ENCODE measurements around the gene TWF1.

- no peak for TF ChIP-seq CTCF (conservative IDR thresholded peaks at IDR 0.05)
- no peak for TF ChIP-seq EZH2 (IDR thresholded peaks at IDR 0.05; ENCODE audit: low read depth)
These were observed 42.0 kb upstream of the TWF1 start for GRCh38 chr12:43848226-43848507.
